ENCODE measurements around the gene LTBP1.

GRCh38 chr2:32977228-32977758, 30.5 kb downstream of the LTBP1 start:
- TF ChIP-seq CTCF (IDR thresholded peaks at IDR 0.05) (no peak), EZH2 (IDR thresholded peaks at IDR 0.05; ENCODE audit: borderline replicate concordance, insufficient read depth, low read depth, low read length, poor library complexity, severe bottlenecking) (no peak)
